8988T (cell line): ENCODE data around the gene GPR119.
"Not testable (repeated sequence)": the region's sequence is repeated elsewhere in the genome, so short reads cannot be mapped to it uniquely, and the experiment has no call there.

Source experiments
- DNase-seq: peaks from one replicate; pipeline ENCODE4 v3.0.0; 2011

GPR119 gene

GRCh38 chrX:130385520-130385919, at the start of gene GPR119:
Gene GPR119 (minus strand): TSS chrX:130385674. CDS start chrX:130385447, 227 bp downstream.
- DNase-seq, result no peak

- not testable (repeated sequence) for DNase-seq
Observed at GRCh38 chrX:130429236-130429635, 43.8 kb upstream of the GPR119 start.

- no peak for DNase-seq
Observed at GRCh38 chrX:130426531-130426930, 41.1 kb upstream of the GPR119 start.

GRCh38 chrX:130419263-130419662, 33.8 kb upstream of the GPR119 start:
- no peak for DNase-seq

- DNase-seq, result no peak
Observed at GRCh38 chrX:130418740-130419139, 33.3 kb upstream of the GPR119 start.

GRCh38 chrX:130418066-130418465, 32.6 kb upstream of the GPR119 start:
- DNase-seq, result no peak

- DNase-seq, result no peak
Observed at GRCh38 chrX:130416785-130417184, 31.3 kb upstream of the GPR119 start.

- no peak for DNase-seq
Observed at GRCh38 chrX:130415201-130415600, 29.7 kb upstream of the GPR119 start.

- no peak for DNase-seq
Observed at GRCh38 chrX:130414800-130415199, 29.3 kb upstream of the GPR119 start.

- DNase-seq, result no peak
Observed at GRCh38 chrX:130413415-130413814, 27.9 kb upstream of the GPR119 start.

- DNase-seq, result no peak
Observed at GRCh38 chrX:130402208-130402684, 16.8 kb upstream of the GPR119 start.

- DNase-seq, result peak; percentile 53
Observed at GRCh38 chrX:130401415-130402207, 16.1 kb upstream of the GPR119 start, which contains the start of gene RBMX2. Gene RBMX2 (plus strand): TSS chrX:130401987. CDS start chrX:130402033, 46 bp downstream.

- DNase-seq, result no peak
Observed at GRCh38 chrX:130395341-130395740, 9.9 kb upstream of the GPR119 start.

- DNase-seq, result peak; percentile 22
Observed at GRCh38 chrX:130393451-130394074, 8.1 kb upstream of the GPR119 start.

- DNase-seq, result no peak
Observed at GRCh38 chrX:130386408-130386808, 934 bp upstream of the GPR119 start.

- DNase-seq, result no peak
Observed at GRCh38 chrX:130378024-130378669, 7.3 kb downstream of the GPR119 start.

- no peak for DNase-seq
Observed at GRCh38 chrX:130376077-130376476, 9.4 kb downstream of the GPR119 start.

GRCh38 chrX:130352050-130352449, 33.4 kb downstream of the GPR119 start:
- DNase-seq, result not testable (repeated sequence)

- DNase-seq, result no peak
Observed at GRCh38 chrX:130351567-130351966, 33.9 kb downstream of the GPR119 start.

GRCh38 chrX:130347321-130347720, 38.2 kb downstream of the GPR119 start:
- no peak for DNase-seq

GRCh38 chrX:130343411-130343810, 42.1 kb downstream of the GPR119 start:
- DNase-seq, result no peak

GRCh38 chrX:130340271-130340670, 45.2 kb downstream of the GPR119 start:
- no peak for DNase-seq

GRCh38 chrX:130339408-130340222, 45.9 kb downstream of the GPR119 start, which contains the start of gene SLC25A14:
Gene SLC25A14 (plus strand): TSS chrX:130339919. CDS start chrX:130340279, 360 bp downstream.
- no peak for DNase-seq
